ENCODE results near the gene BRD9.

DNA sequence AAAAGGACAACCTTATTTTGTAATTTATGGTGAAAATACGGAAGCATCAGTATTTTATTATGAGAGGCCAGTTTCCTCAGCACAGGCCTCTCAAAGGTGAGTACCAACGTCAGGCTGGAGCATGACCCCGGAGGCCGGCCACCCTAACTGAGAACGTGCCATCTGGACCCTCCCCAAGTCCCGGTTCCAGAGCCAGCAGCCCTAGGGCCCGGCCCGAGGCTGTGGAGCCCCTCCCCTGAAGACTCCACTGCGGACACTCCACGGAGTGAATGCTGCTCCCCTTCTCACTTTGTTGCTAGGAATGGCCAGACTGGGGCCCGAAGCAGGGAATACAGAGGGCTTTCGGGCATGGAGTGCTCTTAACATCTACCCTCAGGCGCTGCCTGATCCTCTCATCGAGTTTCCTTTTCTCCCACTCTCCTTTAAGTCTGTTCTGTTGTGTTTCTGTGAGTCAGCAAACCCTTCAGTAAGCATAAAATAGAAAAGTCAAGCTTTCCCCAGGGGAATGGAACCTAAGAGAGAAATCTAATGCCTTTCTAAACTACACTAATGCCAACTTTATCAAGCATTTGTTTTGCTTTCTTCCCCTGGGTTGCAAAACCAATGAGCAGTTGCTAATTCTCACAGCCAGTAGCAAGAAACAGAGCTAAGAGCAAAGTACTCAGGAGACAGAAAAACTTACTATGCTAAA is 4.5 kb downstream of the BRD9 start:
- TF ChIP-seq CTCF (IDR thresholded peaks at IDR 0.05; ENCODE audit: extremely low read depth in 1 of 2, insufficient read depth in 1 of 2, low read depth in 1 of 2, low read length in 2 of 2) (no peak), EZH2 (IDR thresholded peaks at IDR 0.05; ENCODE audit: borderline replicate concordance, low read depth, low read length, severe bottlenecking) (no peak), POLR2AphosphoS5 (IDR thresholded peaks at IDR 0.05; ENCODE audit: insufficient read depth, low read depth, low read length) (no peak), MAX (IDR thresholded peaks at IDR 0.05; ENCODE audit: insufficient read depth, insufficient read length) (no peak)

All from endothelial cell of umbilical vein (primary cell).